Loucy (cell line): ENCODE measurements around the gene SIK3.

Experiments used
- H2AFZ ChIP-seq: fragments of 200-600 bp; sonication (generic); 2 replicates; pipeline ENCODE4 v1.6.0; 2016; ENCODE audit warnings: antibody characterized with exemption, mild to moderate bottlenecking, low read length, moderate library complexity
- H3F3A ChIP-seq: fragments of 200-600 bp; 2 replicates; pipeline ENCODE4 v1.6.0; 2016; ENCODE audit warnings: antibody characterized with exemption, low read depth, mild to moderate bottlenecking
- H3K27me3 ChIP-seq: fragments of 200-600 bp; sonication (generic); 2 replicates; pipeline ENCODE4 v1.6.1; 2014; ENCODE audit warnings: low read length, mild to moderate bottlenecking; ENCODE audit not compliant: insufficient read depth, poor library complexity, severe bottlenecking
- H3K36me3 ChIP-seq: fragments of 200-600 bp; sonication (generic); 2 replicates; pipeline ENCODE4 v1.6.1; 2016; ENCODE audit warnings: low read length; ENCODE audit not compliant: insufficient read depth
- H3K4me1 ChIP-seq: fragments of 200-600 bp; sonication (generic); 2 replicates; pipeline ENCODE4 v1.5.1; 2014; ENCODE audit warnings: low read length, mild to moderate bottlenecking; ENCODE audit not compliant: insufficient read depth, poor library complexity, severe bottlenecking
- H3K4me2 ChIP-seq: fragments of 200-600 bp; sonication (generic); 2 replicates; pipeline ENCODE4 v1.6.0; 2014; ENCODE audit warnings: antibody characterized with exemption, low read length, low read depth, mild to moderate bottlenecking; ENCODE audit not compliant: poor library complexity, severe bottlenecking
- H3K4me3 ChIP-seq: fragments of 200-600 bp; sonication (generic); 2 replicates; pipeline ENCODE4 v1.5.1; 2014; ENCODE audit warnings: low read length, mild to moderate bottlenecking, mixed read lengths; ENCODE audit not compliant: poor library complexity, severe bottlenecking
- H3K79me2 ChIP-seq: fragments of 200-600 bp; sonication (generic); 2 replicates; pipeline ENCODE4 v1.6.1; 2014; ENCODE audit warnings: low read length; ENCODE audit not compliant: insufficient read depth
- H3K9ac ChIP-seq: fragments of 200-600 bp; sonication (generic); 2 replicates; pipeline ENCODE4 v1.6.0; 2014; ENCODE audit warnings: mild to moderate bottlenecking, low read depth, low read length, moderate library complexity; ENCODE audit not compliant: poor library complexity, severe bottlenecking
- H3K9me2 ChIP-seq: fragments of 200-600 bp; sonication (generic); replicated peaks from 2 replicates; pipeline ENCODE4 v1.6.1; 2016; ENCODE audit warnings: low read depth, low read length, mixed read lengths
- H3K9me3 ChIP-seq: fragments of 200-600 bp; sonication (generic); 2 replicates; pipeline ENCODE4 v1.6.1; 2014; ENCODE audit warnings: mild to moderate bottlenecking, antibody characterized with exemption, low read length, low read depth; ENCODE audit not compliant: insufficient read depth
- H4K20me1 ChIP-seq: fragments of 200-600 bp; sonication (generic); 2 replicates; pipeline ENCODE4 v1.6.0; 2014; ENCODE audit warnings: antibody characterized with exemption, low read length, mild to moderate bottlenecking; ENCODE audit not compliant: insufficient read depth, poor library complexity, severe bottlenecking
- CTCF ChIP-seq: fragments of 200-600 bp; sonication (generic); conservative IDR thresholded peaks from 2 replicates; pipeline ENCODE4 v1.5.1; 2014; ENCODE audit warnings: mild to moderate bottlenecking, antibody characterized with exemption, low read length
- EZH2phosphoT487 ChIP-seq: fragments of 200-600 bp; IDR thresholded peaks from 2 replicates; pipeline ENCODE4 v1.6.1; 2018; ENCODE audit warnings: antibody characterized with exemption, mild to moderate bottlenecking, moderate library complexity, borderline replicate concordance

SIK3 gene

DNA sequence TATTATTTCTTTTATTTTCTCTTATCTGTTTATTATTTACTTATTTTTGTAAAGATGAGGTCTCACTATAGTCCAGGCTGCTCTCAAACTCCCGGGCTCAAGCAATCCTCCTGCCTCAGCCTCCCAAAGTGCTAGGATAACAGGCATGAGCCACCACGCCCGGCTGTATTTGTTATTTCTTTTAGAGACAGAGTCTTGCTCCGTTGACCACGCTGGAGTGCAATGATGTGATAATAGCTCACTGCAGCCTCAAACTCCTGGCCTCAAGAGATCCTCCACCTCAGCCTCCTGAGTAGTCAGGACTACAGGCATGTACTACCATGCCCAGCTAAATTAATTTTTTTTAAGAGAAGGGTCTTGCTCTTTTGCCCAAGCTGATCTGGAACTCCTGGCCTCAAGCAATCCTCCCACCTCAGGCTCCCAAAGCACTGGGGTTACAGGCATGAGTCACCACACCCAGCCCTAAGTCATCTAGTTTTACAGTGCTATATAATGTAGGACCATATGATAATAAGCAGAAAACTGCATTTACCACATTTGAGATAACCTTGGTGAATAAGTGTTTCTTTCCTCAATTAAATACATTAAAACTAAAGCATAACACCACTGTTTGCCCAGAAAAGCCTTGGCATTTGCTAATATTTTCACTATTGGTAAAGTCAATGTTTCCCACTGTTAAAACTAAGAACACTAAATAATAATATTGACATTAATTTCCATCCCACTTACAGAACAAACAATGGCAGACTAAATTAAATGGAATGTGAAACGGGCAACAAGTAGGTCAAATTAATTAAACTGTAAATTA is 127.5 kb downstream of the SIK3 start:
- H3F3A ChIP-seq = no peaks in the 10 kb centered on the region

DNA sequence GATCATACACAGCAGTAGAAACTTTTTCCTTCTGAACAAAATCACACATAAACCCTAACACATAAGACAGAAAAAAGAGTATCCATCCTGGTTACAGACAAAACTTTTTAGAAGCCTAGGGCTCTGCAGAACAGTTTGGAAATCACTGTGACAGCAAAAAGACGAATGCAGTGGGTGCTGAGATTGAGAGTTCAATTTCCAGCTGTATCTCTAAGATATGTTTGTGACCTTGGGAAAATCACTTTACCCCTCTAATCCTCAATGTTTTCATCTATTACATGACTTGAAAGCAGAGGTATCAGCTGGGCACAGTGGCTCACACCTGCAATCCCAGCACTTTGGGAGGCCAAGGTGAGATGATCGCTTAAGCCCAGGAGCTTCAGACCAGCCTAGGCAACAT is 128.5 kb downstream of the SIK3 start:
- no peaks in the 10 kb centered on the region for H3K36me3 ChIP-seq
- no peaks in the 10 kb centered on the region for H3K4me1 ChIP-seq
- no peak for TF ChIP-seq CTCF
- no peak for TF ChIP-seq EZH2phosphoT487
- peaks cover 10% of the 10 kb centered on the region for H4K20me1 ChIP-seq
- H3F3A ChIP-seq = no peaks in the 10 kb centered on the region
- no peaks in the 10 kb centered on the region for H3K9me3 ChIP-seq
- H3K4me2 ChIP-seq = no peak overlapping the region
- H3K9me2 ChIP-seq = no peaks in the 10 kb centered on the region
- no peak overlapping the region for H2AFZ ChIP-seq
- H3K9ac ChIP-seq = no peak overlapping the region
- no peaks in the 10 kb centered on the region for H3K27me3 ChIP-seq
- peaks cover 61% of the 10 kb centered on the region for H3K79me2 ChIP-seq
- no peak overlapping the region for H3K4me3 ChIP-seq

More for the DNA sequence above, 127.5 kb downstream of the SIK3 start:
- Histone ChIP-seq H3K9ac (no peak overlapping the region), H3K79me2 (peaks cover 69% of the 10 kb centered on the region), H2AFZ (no peak overlapping the region), H4K20me1 (peaks cover 10% of the 10 kb centered on the region), H3K4me1 (no peaks in the 10 kb centered on the region), H3K4me2 (no peak overlapping the region), H3K4me3 (no peak overlapping the region), H3K9me3 (no peaks in the 10 kb centered on the region), H3K9me2 (no peaks in the 10 kb centered on the region), H3K27me3 (no peaks in the 10 kb centered on the region), H3K36me3 (no peaks in the 10 kb centered on the region)
- TF ChIP-seq CTCF = no peak
- TF ChIP-seq EZH2phosphoT487 = no peak

GRCh38 chr11:116964269-116964668 is 134.0 kb downstream of the SIK3 start:
- no peak overlapping the region for H3K4me2 ChIP-seq
- H3K4me1 ChIP-seq = peaks cover 4% of the 10 kb centered on the region
- no peaks in the 10 kb centered on the region for H3K9me2 ChIP-seq
- H3F3A ChIP-seq = no peaks in the 10 kb centered on the region
- no peak overlapping the region for H3K4me3 ChIP-seq
- no peak overlapping the region for H2AFZ ChIP-seq
- peaks cover 8% of the 10 kb centered on the region for H4K20me1 ChIP-seq
- H3K79me2 ChIP-seq = peaks cover 64% of the 10 kb centered on the region
- no peaks in the 10 kb centered on the region for H3K27me3 ChIP-seq
- no peaks in the 10 kb centered on the region for H3K36me3 ChIP-seq
- TF ChIP-seq CTCF (no peak), EZH2phosphoT487 (no peak)
- H3K9ac ChIP-seq = no peak overlapping the region
- no peaks in the 10 kb centered on the region for H3K9me3 ChIP-seq
